ENCODE data around the gene ZNF619. TPM values are rescaled to one million over a fixed set of nuclear protein-coding genes. Genes with fewer than 3 reads are reported as not detected.

The ZNF619 gene
- polyA plus RNA-seq, 10 donors: 2.9 to 4.4 (median 3.6) TPM

DNA sequence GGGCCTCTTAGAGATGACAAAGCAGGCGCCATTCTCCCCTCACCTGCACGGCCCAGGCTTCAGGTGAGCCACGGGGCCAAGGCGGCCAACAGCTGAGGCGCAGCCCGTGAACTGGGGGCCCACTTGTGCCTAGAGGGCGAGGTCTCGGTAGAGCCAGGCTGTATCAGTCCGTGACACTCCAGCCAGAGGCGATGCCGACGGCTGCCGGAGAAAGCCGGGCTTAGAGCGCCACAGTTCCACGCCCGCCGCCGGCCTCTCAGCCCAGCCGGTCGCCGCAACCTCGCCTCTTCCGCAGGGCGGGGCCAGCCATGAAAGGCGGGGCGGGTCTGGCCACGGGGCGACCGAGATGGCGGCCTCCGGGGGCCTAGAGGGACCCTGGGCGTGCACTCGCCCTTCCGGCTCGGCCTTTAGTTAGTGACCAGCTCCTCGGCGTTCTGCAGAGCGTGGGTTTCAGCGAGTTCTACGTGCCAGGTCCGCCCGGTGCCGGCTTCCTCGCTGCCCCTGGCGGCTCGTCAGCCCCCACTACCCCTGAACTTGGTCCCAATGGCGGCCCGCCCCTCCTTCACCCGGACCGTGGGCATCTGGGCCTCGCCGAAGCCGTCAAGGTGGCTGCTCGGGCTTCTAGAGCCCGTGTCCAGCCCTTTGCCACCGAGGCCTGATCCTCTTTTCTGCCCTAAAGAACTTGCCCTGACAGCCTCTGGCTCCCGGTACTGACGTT lies 47.8 kb downstream of the ZNF619 start, which contains the start of gene ZNF621:
Gene ZNF621, plus strand, starts transcription at position 393 of the 718 bp plus-strand sequence. CDS start 881 bp downstream, outside the sequence.
- DNase-seq: peak; percentile 83 to 95 (median 88)

DNA sequence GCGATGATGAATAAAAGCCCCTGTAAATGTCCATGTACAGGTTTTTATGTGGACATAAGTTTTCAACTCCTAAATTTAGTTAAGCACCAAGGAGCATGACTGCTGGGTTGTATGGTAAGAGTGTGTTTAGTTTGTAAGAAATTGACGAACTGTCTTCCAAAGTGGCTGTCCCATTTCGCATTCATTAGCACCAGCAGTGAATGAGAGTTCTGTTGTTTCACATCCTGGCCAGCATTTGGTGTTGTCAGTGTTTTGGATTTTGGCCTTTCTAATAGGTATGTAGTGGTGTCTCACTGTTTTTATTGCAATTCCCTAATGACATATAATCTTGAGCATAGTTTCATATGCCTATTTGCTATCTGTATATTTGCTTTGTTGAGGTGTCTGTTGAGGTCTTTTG lies 51.5 kb downstream of the ZNF619 start:
- DNase-seq: no peak

DNA sequence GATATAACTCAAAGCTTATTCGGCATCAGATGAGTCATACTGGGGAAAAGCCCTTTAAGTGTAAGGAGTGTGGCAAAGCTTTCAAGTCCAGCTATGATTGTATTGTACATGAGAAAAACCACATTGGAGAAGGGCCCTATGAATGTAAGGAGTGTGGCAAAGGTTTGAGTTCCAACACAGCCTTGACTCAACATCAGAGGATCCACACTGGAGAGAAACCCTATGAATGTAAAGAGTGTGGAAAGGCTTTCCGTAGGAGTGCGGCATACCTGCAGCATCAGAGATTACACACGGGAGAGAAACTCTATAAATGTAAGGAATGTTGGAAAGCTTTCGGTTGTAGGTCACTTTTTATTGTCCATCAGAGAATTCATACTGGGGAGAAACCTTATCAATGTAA lies 55.3 kb downstream of the ZNF619 start:
- DNase-seq: no peak

DNA sequence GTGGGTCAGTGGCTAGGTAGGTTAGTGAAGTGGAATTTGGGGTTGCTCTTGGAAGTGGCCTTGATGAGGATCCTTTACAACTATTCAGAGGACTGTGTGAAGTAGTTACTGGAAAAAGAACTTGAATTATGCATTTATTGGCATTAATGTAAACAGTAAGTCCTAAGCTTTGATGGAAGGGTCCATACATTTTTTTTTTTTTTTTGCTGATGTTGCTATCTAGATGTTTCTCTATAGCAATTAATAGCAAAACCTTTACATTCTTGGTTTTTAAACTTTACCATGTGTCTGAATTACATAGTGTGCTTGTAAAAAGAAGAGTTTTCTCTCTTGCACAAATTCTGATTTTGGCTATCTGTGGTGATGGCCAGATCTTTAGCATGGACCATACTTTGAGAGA lies 57.4 kb downstream of the ZNF619 start:
- no peak for DNase-seq

Other genes with a start within 250 kb of the ZNF619 start
- gene EIF1B, start 167.4 kb upstream of the ZNF619 start, polyA plus RNA-seq (ENCODE audit: insufficient read length in 10 of 10): 10 to 100 TPM; 55.6 to 76.1 (median 64.2) TPM
- under 1 TPM; 0.18 to 0.90 (median 0.49) TPM for gene ENTPD3, start 89.9 kb upstream of the ZNF619 start, polyA plus RNA-seq (ENCODE audit: insufficient read length in 10 of 10)
- 1,000 to 10,000 TPM; 2,533 to 2,974 (median 2,700) TPM for gene RPL14, start 19.8 kb upstream of the ZNF619 start, polyA plus RNA-seq (ENCODE audit: insufficient read length in 10 of 10)
- gene ZNF620, start 28.9 kb downstream of the ZNF619 start, polyA plus RNA-seq (ENCODE audit: insufficient read length in 10 of 10): 1 to 10 TPM; 1.9 to 3.4 (median 2.7) TPM
- gene ZNF621, start 47.8 kb downstream of the ZNF619 start, polyA plus RNA-seq (ENCODE audit: insufficient read length in 10 of 10): 10 to 100 TPM; 10.7 to 17.0 (median 12.7) TPM